ENCODE results near the gene NLRP4. TPM values are rescaled to one million over a fixed set of nuclear protein-coding genes. Genes with fewer than 3 reads are reported as not detected.

The NLRP4 gene, protein sequence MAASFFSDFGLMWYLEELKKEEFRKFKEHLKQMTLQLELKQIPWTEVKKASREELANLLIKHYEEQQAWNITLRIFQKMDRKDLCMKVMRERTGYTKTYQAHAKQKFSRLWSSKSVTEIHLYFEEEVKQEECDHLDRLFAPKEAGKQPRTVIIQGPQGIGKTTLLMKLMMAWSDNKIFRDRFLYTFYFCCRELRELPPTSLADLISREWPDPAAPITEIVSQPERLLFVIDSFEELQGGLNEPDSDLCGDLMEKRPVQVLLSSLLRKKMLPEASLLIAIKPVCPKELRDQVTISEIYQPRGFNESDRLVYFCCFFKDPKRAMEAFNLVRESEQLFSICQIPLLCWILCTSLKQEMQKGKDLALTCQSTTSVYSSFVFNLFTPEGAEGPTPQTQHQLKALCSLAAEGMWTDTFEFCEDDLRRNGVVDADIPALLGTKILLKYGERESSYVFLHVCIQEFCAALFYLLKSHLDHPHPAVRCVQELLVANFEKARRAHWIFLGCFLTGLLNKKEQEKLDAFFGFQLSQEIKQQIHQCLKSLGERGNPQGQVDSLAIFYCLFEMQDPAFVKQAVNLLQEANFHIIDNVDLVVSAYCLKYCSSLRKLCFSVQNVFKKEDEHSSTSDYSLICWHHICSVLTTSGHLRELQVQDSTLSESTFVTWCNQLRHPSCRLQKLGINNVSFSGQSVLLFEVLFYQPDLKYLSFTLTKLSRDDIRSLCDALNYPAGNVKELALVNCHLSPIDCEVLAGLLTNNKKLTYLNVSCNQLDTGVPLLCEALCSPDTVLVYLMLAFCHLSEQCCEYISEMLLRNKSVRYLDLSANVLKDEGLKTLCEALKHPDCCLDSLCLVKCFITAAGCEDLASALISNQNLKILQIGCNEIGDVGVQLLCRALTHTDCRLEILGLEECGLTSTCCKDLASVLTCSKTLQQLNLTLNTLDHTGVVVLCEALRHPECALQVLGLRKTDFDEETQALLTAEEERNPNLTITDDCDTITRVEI
- not detected for total RNA-seq
- 1 to 10 TPM in 1 of 2 donors, under 1 TPM in 1; 0.37 to 1.5 TPM for polyA plus RNA-seq
- long read RNA-seq, donor 1 = 0 reads
- long read RNA-seq, donor 2 = 0 reads
- long read RNA-seq, donor 3 = 0 reads

DNA sequence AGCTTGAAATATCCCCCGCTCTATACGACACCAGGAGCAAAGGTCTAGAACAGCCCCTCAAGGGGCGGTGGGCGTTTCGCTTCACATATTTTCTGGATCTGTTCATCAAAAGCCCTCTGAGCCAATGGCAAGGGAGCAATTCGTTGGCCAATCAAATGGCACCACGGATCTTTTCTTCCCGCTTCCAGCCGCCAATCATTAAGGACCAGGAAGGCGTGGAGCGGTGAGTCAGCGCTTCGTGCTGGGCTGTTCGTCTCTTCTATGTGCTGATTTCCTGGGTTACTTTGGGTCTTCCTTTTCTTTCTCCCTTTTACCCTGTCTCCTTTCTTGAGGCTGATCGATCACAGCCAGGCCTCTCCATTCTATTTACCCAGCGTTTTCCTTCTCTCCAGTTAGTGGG, at the start of gene NLRP4:
NLRP4 (plus strand) TSS at position 201 of the 400 bp plus-strand sequence. CDS start 15,541 bp downstream, outside the sequence.
- no peak within 1 kb of the TSS for H3K27ac ChIP-seq
- H3K4me1 ChIP-seq (ENCODE audit: insufficient read depth) = no peaks in the 10 kb centered on the region
- TF ChIP-seq POLR2A (IDR thresholded peaks at IDR 0.05) (no peak), EP300 (IDR thresholded peaks at IDR 0.05) (no peak), CTCF (IDR thresholded peaks at IDR 0.05) (no peak)
- H3K4me3 ChIP-seq = no peak within 1 kb of the TSS
- 88 to 92% (median 91%) methylated on average over 16 of the region's 16 CpGs for WGBS, 3 donors
- peaks cover 0 to 6% of the 10 kb centered on the region in 2 donors for H3K9me3 ChIP-seq
- H3K27me3 ChIP-seq = no peaks in the 10 kb centered on the region
- no peaks in the 10 kb centered on the region for H3K36me3 ChIP-seq
- intact Hi-C loops (cut with DNase I) = no loop called here
- no peak for DNase-seq

- 88 to 91% (median 91%) methylated on average over 11 of the region's 11 CpGs for WGBS, 3 donors
- Histone ChIP-seq H3K27ac (no peak overlapping the region), H3K4me3 (no peak overlapping the region), H3K27me3 (no peaks in the 10 kb centered on the region), H3K4me1 (ENCODE audit: insufficient read depth) (no peaks in the 10 kb centered on the region), H3K36me3 (no peaks in the 10 kb centered on the region), H3K9me3 (no peaks in the 10 kb centered on the region)
- intact Hi-C loops (cut with DNase I) = no loop called here
- no peak for DNase-seq
- no peak for TF ChIP-seq EP300 (IDR thresholded peaks at IDR 0.05)
- no peak for TF ChIP-seq POLR2A (IDR thresholded peaks at IDR 0.05)
- TF ChIP-seq CTCF (IDR thresholded peaks at IDR 0.05) = no peak
Observed at GRCh38 chr19:55795021-55795420, 41.3 kb upstream of the NLRP4 start.

DNA sequence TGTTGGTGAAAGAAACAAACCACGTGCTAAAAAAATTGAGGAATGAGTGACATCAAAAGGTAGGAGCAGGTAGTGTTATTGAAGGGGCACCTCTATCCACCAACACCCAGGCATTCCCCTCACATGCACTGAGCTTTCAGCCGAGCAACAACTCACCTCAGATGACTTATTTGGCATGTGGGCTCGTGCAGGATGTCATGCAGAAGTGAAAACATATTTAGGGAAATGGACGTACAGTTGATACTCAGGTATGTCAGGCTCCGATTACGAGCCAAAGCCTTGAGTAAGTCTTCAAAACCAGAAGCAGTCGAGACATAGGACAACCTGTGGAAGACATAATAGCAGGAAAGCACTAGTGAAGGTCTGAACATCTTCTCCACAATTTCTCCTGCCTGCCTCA, 34.9 kb upstream of the NLRP4 start:
- H3K4me1 ChIP-seq (ENCODE audit: insufficient read depth) = no peaks in the 10 kb centered on the region
- no peak overlapping the region for H3K4me3 ChIP-seq
- no peaks in the 10 kb centered on the region for H3K36me3 ChIP-seq
- no peak for TF ChIP-seq POLR2A (IDR thresholded peaks at IDR 0.05)
- TF ChIP-seq EP300 (IDR thresholded peaks at IDR 0.05) = no peak
- TF ChIP-seq CTCF (IDR thresholded peaks at IDR 0.05) = no peak
- H3K27ac ChIP-seq = no peak overlapping the region
- WGBS, 3 donors = 61 to 65% (median 64%) methylated on average over 7 of the region's 7 CpGs
- no peaks in the 10 kb centered on the region for H3K27me3 ChIP-seq
- H3K9me3 ChIP-seq = no peaks in the 10 kb centered on the region
- intact Hi-C loops (cut with DNase I) = no loop called here
- DNase-seq = no peak

- no peak overlapping the region for H3K4me3 ChIP-seq
- 75 to 87% (median 87%) methylated on average over 2 of the region's 2 CpGs for WGBS, 3 donors
- H3K27me3 ChIP-seq = no peaks in the 10 kb centered on the region
- no peaks in the 10 kb centered on the region for H3K9me3 ChIP-seq
- no peak overlapping the region for H3K27ac ChIP-seq
- no peak for DNase-seq
- H3K36me3 ChIP-seq = no peaks in the 10 kb centered on the region
- no peaks in the 10 kb centered on the region for H3K4me1 ChIP-seq (ENCODE audit: insufficient read depth)
- intact Hi-C loops (cut with DNase I) = no loop called here
- TF ChIP-seq EP300 (IDR thresholded peaks at IDR 0.05) = no peak
- no peak for TF ChIP-seq POLR2A (IDR thresholded peaks at IDR 0.05)
- no peak for TF ChIP-seq CTCF (IDR thresholded peaks at IDR 0.05)
Observed at GRCh38 chr19:55802281-55802680, 34.1 kb upstream of the NLRP4 start.

Measured in ovary (tissue), 10 donors.